Measurements from ENCODE around the gene F8. TPM values are rescaled to one million over a fixed set of nuclear protein-coding genes. Genes with fewer than 3 reads are reported as not detected.
"Not testable (repeated sequence)": the region's sequence is repeated elsewhere in the genome, so short reads cannot be mapped to it uniquely, and the experiment has no call there.

Gene F8
- total and polyA plus RNA-seq, 12 donors = 21.6 to 92.4 (median 37.7) TPM

DNA sequence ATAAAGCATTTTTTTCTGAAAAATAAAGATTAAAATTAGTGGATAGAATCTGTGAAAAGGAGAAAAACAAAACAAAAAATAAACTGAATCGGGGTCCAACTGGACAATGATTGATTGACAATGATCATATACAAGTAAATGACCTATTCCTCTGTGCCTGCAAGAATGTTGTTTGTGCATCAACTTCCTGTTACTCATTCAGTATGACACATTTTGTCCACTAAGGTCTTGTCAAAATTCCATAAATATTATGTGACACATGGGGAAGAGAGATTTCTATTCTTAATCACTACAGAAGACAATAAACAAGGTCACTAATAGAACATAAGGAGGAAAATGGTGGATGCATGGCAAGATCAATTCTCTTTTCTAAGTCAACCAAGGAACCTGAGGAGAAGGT lies 54.9 kb downstream of the F8 start:
- 69 to 76% methylated on average over 1 of the region's 1 CpG for WGBS, 2 donors
- no peaks in the 10 kb centered on the region for H3K4me1 ChIP-seq
- no peaks in the 10 kb centered on the region for H3K9me3 ChIP-seq
- H3K4me3 ChIP-seq = no peak overlapping the region
- no peak for DNase-seq
- intact Hi-C loops (cut with DNase I) = no loop called here
- no peak overlapping the region for H3K27ac ChIP-seq
- no peak for ATAC-seq
- no peaks in the 10 kb centered on the region for H3K27me3 ChIP-seq
- peaks cover 0 to 18% (median 0%) of the 10 kb centered on the region in 9 donors for H3K36me3 ChIP-seq
- TF ChIP-seq, protein P1, sequence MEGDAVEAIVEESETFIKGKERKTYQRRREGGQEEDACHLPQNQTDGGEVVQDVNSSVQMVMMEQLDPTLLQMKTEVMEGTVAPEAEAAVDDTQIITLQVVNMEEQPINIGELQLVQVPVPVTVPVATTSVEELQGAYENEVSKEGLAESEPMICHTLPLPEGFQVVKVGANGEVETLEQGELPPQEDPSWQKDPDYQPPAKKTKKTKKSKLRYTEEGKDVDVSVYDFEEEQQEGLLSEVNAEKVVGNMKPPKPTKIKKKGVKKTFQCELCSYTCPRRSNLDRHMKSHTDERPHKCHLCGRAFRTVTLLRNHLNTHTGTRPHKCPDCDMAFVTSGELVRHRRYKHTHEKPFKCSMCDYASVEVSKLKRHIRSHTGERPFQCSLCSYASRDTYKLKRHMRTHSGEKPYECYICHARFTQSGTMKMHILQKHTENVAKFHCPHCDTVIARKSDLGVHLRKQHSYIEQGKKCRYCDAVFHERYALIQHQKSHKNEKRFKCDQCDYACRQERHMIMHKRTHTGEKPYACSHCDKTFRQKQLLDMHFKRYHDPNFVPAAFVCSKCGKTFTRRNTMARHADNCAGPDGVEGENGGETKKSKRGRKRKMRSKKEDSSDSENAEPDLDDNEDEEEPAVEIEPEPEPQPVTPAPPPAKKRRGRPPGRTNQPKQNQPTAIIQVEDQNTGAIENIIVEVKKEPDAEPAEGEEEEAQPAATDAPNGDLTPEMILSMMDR (IDR thresholded peaks at IDR 0.05) = no peak

DNA sequence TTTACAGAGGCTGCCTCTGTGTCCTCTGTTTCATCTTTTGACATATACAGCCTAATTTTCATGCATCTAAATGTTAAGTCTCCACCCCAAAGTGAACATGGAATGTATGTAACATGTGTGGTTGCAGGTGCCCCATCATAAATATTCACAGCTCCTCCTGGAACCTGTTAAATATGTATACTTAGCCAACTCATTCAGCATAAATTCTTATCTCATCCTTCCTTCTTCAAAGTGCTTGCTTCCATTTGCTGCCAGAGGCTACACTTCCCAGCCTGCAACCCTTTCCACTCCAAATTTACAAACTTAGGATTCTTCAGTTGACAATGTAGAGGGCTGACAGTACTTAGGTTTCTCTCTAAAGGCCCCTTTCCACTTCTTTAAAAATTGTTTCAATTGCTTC lies 60.6 kb downstream of the F8 start:
- H3K4me3 ChIP-seq = no peak overlapping the region
- no peaks in the 10 kb centered on the region for H3K27me3 ChIP-seq
- no peak overlapping the region for H3K27ac ChIP-seq
- ATAC-seq = no peak
- DNase-seq = no peak
- TF ChIP-seq, protein P1 (IDR thresholded peaks at IDR 0.05) = no peak
- intact Hi-C loops (cut with DNase I) = no loop called here
- H3K9me3 ChIP-seq = no peaks in the 10 kb centered on the region
- H3K36me3 ChIP-seq = peaks cover 0 to 21% (median 0%) of the 10 kb centered on the region in 9 donors
- H3K4me1 ChIP-seq = no peaks in the 10 kb centered on the region

DNA sequence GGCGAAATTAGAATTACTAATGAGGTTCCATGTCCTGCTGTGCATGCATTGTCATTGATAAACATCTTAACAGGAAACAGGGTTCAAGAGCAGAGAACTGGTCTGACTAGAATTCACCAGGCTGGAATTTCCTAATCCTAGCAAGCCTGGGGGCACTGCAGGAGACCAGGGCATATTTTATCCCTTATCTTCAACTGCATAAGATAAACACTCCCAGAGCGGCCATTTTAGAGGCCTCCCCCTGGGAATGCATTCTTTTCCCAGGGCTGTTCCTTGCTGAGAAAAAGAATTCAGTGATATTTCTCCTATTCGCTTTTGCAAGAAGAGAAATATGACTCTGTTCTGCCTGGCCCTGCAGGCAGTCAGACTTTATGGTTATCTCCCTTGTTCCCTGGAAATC lies 66.7 kb downstream of the F8 start:
- intact Hi-C loops (cut with DNase I); H3K27me3 ChIP-seq; DNase-seq; ATAC-seq; H3K27ac ChIP-seq; H3K4me3 ChIP-seq; H3K4me1 ChIP-seq: not testable (repeated sequence)
- 92% methylated on average over 3 of the region's 3 CpGs for WGBS, 2 donors
- H3K9me3 ChIP-seq = peaks cover 0 to 18% (median 0%) of the 10 kb centered on the region in 11 donors
- peaks cover 0 to 30% (median 0%) of the 10 kb centered on the region in 9 donors for H3K36me3 ChIP-seq

DNA sequence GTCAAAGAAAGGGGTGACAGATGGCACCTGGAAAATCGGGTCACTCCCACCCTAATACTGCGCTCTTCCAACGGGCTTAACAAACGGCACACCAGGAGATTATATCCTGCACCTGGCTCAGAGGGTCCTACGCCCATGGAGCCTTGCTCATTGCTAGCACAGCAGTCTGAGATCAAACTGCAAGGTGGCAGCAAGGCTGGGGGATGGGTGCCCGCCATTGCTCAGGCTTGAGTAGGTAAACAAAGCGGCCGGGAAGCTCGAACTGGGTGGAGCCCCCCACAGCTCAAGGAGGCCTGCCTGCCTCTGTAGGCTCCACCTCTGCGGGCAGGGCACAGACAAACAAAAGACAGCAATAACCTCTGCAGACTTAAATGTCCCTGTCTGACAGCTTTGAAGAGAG lies 83.3 kb downstream of the F8 start:
- 71 to 75% methylated on average over 6 to 8 of the region's 10 CpGs for WGBS, 2 donors
- DNase-seq; H3K36me3 ChIP-seq; H3K4me3 ChIP-seq; H3K4me1 ChIP-seq; ATAC-seq; H3K27ac ChIP-seq; H3K9me3 ChIP-seq; intact Hi-C loops (cut with DNase I); H3K27me3 ChIP-seq: not testable (repeated sequence)

DNA sequence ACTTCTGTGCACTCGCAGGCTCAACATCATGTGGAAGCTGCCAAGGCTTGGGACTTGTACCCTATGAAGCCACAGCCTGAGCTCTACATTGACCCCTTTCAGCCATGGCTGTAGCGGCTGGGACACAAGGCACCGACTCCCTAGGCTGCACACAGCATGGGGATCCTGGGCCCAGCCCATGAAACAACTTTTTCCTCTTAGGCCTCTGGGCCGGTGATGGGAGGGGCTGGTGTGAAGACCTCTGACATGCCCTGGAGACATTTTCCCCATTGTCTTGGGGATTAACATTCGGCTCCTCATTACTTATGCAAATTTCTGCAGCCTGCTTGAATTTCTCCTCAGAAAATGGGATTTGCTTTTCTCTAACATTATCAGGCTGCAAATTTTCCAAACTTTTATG lies 97.8 kb downstream of the F8 start:
- H3K27ac ChIP-seq; H3K9me3 ChIP-seq; H3K36me3 ChIP-seq; DNase-seq; intact Hi-C loops (cut with DNase I); ATAC-seq; H3K4me3 ChIP-seq; H3K27me3 ChIP-seq; H3K4me1 ChIP-seq: not testable (repeated sequence)
- WGBS, 2 donors = 88 to 97% methylated on average over 5 of the region's 5 CpGs

DNA sequence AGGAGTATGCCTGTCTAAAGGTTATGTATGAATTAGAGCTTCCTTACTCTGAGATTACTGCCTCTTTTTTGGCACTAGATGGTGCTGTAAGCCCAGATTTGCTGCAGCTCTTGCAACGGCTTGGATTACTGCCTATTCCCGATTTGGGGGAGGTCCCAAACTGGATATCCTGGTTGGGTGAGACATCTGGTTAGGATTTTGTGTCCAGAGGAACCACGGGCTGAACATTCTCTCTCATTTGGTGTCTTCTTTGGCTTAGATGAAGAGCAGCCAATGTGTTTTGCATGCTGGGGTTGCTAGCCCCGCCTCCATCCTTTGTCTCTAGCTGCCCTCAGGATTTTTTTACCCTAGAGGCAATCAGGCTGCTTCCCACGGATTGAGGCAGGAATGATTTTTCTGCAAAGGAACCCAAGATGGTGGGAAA lies 104.5 kb downstream of the F8 start:
- 7 to 18% methylated on average over 5 of the region's 5 CpGs for WGBS, 2 donors
- DNase-seq (peak in 1 of 2 donors; percentile 60), ATAC-seq (peak; percentile 46 to 70 (median 56))
- H3K27me3 ChIP-seq = no peaks in the 10 kb centered on the region
- H3K4me3 ChIP-seq = peak overlapping the region in 4 of 10 donors; percentile 16 to 27 (median 24)
- H3K4me1 ChIP-seq = no peaks in the 10 kb centered on the region
- no peaks in the 10 kb centered on the region for H3K36me3 ChIP-seq
- peaks cover 0 to 19% (median 0%) of the 10 kb centered on the region in 11 donors for H3K9me3 ChIP-seq
- intact Hi-C loops (cut with DNase I) = no loop called here
- TF ChIP-seq, protein P1 (IDR thresholded peaks at IDR 0.05) = peak in 7 of 9 donors; percentile 38 to 66 (median 56)
- no peak overlapping the region for H3K27ac ChIP-seq
